CD4-positive, alpha-beta T cell treated with Interleukin-17A for 4 hours (primary cell): Measurements from ENCODE around the gene C1S.
"Not testable (repeated sequence)": the region's sequence is repeated elsewhere in the genome, so short reads cannot be mapped to it uniquely, and the experiment has no call there.

Source experiments
- DNase-seq: peaks from one replicate; pipeline ENCODE4 v3.0.0-alpha.2; 2020; ENCODE audit warnings: mixed read lengths

Gene C1S

GRCh38 chr12:7107181-7107580 is 46.7 kb downstream of the C1S start:
- DNase-seq, result not testable (repeated sequence)

- DNase-seq, result no peak
These were observed 47.1 kb downstream of the C1S start for GRCh38 chr12:7107636-7108002.

- DNase-seq, result peak; percentile 84
These were observed 47.7 kb downstream of the C1S start for GRCh38 chr12:7108003-7108795.

GRCh38 chr12:7108796-7109571 is 48.5 kb downstream of the C1S start, which contains the start of gene C1RL:
C1RL (minus strand) TSS chr12:7109214; CDS start chr12:7109180, 34 bp downstream.
- DNase-seq, result peak; percentile 84

GRCh38 chr12:7109572-7109920 is 49.0 kb downstream of the C1S start:
- DNase-seq, result no peak

- no peak for DNase-seq
These were observed 50.1 kb downstream of the C1S start for GRCh38 chr12:7110661-7111060.

DNA sequence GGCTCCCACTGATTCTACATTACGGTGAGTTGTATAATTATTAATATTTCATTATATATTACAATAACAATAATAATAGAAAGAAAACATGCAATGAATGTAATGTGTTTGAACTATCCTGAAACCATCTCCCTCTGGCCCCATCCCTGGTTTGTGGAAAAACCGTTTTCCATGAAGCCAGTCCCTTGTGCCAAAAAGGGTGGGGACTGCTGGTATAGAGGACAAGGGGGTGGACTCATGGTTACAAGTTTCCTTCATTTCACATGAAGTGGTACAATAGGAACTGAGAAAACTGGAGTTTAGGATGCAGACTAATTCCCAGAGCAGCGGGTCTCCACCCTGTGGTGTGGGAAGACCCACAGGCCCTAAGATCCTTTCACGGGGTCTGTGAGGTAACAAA is 51.5 kb downstream of the C1S start:
- DNase-seq, result no peak

- peak; percentile 51 for DNase-seq
These were observed 52.9 kb downstream of the C1S start for GRCh38 chr12:7113389-7113871.

DNA sequence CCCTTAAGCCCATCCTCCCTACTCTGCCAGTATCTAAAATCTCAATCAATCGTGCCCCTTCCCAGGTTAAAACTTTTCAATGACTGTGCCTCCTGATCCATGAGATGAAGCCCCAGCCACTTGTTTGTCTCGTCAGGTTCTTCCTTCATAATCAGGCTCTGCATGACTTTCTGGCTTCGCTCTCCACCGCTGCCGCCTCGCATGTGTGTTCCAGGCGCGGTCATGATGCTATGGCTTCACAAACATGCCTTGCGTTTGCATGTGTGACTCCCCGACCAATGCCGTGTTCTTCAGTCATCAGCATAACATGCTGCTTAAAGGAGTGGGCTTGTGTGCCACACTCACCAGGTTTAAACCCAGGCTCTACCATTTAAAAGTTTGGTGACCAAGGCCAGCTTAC is 53.5 kb downstream of the C1S start:
- no peak for DNase-seq

DNA sequence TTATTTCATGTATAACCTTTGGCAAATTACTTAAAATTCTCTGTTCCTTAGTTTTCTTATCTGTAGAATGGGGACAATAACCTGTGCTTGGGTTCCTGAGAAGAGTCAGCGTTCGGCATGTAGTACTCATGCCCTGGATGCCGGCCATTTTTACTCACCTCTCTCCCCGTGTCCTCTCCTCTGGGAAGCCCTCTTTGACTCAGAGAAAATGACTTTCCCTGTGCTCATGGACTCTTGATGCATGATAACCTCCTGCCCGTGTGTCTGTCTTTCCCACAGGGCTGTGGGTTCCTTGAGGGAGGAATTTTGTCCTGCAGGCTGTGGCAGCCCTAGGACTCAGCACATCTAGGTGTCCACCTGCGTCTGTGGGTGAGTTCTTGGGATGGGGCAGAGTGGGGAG is 54.3 kb downstream of the C1S start:
- no peak for DNase-seq

DNA sequence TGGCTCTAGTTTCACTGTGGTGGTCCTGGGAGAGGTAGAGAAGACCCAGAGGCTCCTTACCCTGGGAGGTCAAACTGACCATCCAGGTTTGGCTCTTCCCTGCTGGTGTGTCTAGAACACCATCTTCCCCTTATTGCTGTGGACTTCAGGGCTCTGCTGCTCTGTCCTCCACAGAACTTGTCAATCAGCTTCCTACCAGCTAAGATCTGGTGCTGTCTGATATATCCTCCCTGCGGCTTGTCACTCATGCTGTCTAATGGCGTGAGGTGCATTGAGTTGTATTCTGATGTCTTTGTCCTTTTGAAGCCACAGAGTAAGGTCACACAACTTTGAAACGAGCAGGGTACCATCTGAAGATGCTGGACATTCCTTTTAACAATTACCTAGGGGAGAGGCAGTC is 55.7 kb downstream of the C1S start:
- no peak for DNase-seq

GRCh38 chr12:7116916-7117315 is 56.4 kb downstream of the C1S start:
- DNase-seq, result no peak

DNA sequence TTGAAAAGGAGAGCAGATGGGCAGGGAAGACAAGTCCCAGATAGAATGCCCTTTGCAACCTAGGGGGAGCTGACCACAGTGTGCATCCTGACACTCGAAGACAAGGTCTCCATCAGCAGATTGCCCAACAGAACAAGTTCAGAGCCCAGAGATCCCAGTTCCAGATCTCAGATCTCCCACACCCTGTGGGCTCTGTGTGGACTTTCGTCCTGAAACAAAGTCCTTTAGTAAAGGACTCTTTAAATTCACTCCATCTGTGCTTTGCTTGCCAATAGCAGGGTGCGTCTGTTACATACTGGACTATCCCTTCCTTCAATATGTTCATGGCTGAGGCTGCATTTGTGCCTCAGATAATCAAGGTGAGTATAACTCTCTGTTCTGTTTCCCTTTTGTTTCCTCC is 57.2 kb downstream of the C1S start:
- no peak for DNase-seq

GRCh38 chr12:7118881-7119280 is 58.4 kb downstream of the C1S start:
- no peak for DNase-seq

DNA sequence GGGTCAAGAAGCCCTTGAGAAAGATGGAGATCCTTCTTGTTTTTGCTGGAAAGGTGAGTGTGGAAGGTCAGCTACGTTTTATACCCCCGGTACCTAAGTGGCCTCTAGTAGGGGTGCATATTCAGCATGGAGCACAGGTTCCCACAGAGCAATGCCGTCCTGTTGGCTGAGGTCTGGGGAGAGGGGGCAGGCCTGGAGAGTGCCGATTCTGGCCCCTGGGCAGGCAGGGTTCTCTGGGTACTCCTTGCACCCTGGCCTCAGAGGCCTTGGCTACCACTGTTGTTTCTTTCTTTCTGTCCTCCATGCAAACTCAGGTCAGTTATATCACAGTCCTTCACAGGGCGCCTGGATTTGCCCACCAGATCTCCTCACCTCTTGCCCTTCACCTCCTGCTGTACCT is 59.6 kb downstream of the C1S start:
- no peak for DNase-seq
